8988T (cell line): ENCODE results near the gene IL1R1.
"Not testable (repeated sequence)": the region's sequence is repeated elsewhere in the genome, so short reads cannot be mapped to it uniquely, and the experiment has no call there.

Experiments used
- DNase-seq: peaks from one replicate; pipeline ENCODE4 v3.0.0; 2011

The IL1R1 gene

DNA sequence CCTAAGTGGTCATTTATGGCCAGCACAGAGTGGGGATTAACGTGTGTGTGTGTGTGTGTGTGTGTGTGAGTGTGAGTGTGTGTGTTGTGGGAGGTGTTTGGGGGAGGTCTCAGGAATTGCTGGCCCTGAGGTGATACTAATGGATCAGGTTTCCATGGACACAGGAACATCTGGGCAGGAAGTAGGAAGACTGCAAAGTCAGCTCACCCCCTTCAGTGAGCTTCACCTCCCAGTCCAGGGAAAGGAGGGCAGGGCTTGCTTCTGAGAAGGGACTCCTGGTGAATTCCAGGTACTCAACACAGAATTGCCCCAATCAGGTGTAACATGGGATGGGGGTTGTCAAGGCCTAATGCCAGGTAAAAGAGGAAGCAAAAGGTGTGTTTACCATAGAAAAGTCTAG is 30.3 kb upstream of the IL1R1 start:
- DNase-seq = no peak

DNA sequence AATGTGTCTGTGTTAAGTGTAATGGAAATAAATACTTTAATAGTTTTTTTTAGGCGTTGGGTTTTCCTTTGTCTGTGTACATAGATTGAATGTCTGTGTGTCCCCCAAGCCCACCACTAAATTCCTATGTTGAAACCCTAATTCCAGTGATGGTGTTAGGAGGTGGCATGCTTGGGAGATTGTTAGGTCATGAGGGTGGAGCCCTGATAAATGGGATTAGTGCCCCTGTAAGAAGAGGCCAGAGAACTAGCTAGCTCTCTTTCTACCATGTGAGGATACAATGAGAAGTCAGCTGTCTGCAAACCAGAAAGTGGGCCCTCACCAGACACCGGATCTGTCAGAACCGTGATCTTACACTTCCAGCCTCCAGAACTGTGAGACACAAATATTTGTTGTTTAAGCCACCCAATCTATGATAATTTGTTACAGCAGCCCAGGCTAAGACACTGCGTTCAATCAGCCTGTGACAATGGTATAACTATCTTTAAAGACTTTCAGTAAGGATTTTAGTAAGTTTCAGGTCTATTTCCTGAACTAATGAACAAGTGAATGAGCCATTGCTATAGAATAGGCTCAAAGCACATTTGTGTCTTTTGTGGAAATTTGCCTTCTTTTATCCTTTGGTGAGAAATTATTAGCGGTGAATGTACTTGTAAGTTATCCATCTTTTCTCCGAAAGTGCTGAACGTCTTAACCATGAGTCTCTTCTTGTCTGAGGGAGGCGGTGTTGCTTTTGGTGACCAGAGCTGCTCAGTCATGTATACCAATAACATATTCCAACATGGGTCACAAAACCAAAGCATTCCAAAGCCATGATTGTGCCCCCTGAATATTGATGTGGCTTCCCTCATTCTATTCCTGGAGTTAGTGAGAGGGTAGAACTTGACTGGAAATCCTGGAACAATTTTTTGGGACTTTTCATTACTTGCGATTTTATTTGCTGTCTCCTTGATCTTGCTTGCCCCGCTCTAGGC is 29.6 kb upstream of the IL1R1 start:
- no peak for DNase-seq

DNA sequence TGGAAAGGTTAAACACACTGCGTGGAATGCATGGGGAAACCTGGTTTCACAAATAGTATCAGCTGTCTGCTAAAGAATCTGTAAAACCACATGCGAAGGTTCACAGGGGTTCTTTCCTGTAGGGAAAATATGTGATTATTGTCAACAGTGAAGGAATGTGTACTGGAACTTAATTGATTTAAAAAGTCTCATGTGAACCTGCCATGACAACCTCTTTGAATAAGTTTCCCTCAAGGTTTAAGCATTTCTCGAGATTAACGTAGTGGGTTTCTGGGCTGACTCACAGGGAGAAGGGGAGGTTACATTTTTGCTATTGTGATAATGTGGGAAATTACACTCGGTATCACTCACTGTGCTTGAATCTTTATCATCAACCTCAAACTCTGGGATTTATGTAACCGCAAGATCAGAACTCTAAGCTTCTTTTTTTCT is 28.2 kb upstream of the IL1R1 start:
- DNase-seq = no peak

DNA sequence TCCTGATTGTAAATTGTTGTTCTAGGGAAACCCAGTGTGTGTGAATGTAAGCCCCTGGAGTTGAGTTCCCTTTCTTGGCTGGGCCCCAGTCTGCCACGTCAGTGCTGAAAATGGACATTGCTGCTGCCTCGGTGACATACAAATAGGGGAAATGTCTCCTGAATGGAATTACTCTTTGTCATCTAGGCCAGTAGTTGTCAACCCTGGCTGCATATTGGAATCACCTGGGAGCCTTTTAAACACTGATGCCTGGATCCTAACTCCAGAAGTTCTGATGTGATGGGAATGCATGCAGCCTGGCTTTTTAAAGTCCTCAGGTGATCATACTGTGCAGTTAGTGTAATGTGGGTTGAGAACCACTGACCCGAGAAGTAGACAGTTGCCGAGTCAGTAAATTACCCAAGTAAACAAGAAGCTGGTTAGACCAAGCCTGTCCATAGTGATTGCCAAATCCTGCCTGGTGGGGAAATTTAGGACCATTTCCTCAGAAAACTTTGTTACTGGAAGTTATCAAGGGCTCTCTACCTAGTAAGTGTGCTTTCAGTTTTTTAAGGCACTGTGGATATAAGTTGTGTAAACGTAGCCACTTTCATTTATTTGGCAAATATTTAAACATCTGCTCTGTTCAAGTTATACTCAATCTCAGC is 27.6 kb upstream of the IL1R1 start:
- DNase-seq = no peak

DNA sequence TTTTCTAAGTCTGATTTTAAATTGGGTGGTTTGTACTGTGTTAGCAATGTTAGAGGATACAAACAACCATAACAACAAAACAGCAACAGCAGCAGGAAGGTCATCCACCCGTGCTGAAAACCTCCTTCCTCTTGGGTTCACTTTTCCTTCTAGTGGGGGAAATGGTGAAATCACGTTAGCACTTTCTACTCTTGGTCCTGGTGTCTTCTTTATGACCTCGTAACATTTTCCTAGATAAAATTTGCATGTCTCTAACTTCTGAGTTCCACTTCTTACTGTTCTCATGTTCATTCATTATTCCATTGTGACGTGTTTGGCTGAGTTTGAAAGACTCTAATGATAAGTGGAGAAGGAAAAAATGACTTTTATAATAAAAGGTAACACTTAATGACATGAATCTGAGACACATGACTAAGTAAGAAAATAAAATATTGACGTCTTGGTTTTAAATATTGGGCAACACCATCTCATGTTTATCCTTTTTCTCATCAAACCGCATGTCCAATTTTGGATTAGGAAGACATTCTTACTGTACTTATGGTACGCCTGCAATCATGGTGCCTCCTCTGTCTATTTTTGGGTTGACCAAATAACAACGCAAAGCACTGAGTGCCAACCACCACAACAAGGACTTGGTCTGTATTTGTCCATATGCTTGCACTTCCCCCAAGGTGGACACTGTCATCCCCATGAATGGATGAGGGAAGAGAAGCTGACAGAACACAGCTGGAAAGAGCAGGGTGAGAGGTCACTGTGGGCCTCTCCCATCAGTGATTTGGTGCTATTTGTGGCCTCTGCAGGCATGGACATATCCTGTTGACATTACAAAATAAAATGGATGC is 25.7 kb upstream of the IL1R1 start:
- DNase-seq = no peak

DNA sequence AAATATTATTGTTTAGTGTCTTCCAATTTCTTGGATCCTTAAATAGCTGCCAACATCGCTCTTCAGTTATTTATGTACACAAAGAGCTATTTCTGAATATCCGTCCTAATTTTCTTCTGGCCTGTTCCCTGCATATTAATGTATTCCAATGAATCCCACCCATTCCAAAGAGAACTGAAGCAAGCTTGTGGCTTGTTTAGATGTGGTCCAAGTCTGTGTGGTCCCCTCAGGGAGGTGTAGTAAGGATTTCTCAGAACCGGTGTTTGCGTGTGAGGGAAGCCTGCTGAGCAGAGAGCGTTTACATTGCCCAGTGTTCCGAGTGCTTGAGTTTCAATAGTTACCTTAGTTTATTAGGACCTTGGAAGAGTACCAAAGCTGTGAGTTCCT is 25.1 kb upstream of the IL1R1 start:
- no peak for DNase-seq

DNA sequence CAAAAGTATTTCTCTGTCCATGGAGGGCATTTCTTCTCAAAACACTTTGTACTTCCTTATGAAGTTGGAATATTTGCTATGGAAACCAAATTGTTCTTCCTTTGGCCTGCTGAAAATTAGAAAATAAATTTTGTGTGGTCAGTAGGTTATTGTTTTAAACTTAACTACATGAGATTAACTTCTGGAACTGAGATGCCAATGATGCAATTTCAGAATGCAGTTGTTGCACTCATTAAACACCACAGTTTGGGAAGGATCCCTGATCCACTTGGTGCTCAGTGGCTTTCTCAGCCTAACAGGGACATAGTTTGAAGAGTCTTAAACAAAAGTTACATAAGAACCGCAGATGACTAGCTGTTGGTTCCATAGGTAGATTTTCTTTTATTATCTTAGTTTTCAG is 23.3 kb upstream of the IL1R1 start:
- no peak for DNase-seq

DNA sequence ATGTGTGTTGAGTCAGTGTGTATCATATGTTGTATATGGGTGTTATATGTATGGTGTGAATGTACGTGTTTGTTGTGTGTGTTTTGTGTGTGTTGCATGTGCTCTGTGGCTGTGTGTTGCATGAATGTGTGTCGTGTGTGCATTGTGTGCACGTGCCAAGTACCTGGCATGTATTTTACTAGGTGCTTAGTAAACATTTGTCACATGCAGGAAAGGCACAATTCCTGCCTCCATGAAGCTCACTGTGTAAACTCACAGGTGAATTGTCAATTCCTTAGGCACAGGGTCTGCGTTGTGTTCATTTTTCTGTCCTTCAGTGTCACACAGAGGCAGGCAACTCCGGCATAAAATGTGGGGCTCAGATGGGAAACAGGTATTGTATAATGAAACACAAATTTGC is 22.3 kb upstream of the IL1R1 start:
- no peak for DNase-seq

DNA sequence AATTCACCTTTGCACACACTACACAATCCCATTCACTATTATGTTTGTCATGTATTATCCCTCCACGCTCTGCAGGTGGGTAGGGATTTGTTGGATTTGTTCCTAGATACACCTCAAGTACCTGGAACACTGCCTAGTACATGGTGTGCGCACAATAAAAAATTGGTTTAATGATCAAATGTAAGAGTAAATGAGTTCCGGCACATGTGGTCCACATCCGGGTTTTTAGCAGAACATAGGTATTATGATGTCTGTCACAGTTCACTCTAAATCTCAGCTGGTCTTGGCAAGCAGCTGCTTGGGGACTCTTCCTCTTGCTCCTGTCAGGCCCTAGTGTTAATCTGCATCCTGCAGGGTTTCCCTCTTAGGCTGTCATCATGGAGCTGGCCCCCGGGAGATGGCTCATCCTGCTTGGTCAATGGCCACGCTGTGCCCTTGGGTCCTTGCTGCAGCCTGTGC is 21.8 kb upstream of the IL1R1 start:
- no peak for DNase-seq

DNA sequence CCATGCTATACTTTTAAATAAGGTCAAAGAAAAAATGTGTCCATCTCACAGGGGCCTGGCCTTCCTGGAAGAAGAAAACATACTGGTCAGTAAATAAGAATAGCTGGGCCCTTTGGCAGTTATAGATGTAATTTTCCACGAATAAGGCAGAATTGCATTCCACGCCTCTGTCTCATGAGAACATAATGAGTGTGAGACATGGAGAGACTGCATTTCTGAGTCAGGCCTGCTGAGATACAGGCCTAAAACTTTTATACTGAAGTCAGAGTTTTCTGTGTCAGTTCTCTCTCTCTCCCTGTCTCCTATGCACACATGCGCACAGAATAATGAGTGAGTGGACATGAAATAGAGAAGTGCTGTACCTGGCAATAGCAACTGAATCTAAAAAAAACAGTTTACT is 20.4 kb upstream of the IL1R1 start:
- no peak for DNase-seq

DNA sequence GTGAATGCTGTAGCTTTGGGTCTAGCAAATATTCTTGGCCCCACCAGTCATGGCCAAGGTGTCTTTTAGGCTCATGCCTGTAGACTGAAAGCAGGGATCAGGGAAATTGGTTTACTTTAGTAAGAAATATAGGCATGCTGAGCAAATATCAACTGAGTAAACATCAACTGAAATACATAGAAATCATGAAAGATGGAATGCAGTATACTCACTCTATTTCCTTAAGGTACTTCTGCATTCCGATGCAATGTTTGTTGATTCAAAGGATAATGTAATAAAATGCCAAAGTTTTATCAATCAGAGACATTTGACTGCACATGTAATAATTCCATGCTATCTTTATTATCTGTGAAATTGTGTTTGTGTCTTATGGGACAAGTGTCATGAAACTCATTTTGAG is 19.6 kb upstream of the IL1R1 start:
- DNase-seq = no peak

DNA sequence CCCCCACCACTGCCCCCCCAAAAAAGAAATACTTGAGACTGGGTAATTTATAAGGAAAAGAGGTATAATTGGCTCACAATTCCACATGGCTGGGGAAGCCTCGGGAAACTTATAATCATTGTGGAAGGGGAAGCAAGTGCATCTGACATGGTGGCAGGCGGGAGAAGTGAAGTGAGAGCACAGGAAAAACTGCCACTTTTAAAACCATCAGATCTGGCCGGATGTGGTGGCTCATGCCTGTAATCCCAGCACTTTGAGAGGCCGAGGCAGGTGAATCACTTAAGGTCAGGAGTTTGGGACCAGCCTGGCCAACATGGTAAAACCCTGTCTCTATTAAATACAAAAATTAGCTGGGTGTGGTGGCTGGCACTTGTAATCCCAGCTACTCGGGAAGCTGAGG is 18.1 kb upstream of the IL1R1 start:
- not testable (repeated sequence) for DNase-seq

DNA sequence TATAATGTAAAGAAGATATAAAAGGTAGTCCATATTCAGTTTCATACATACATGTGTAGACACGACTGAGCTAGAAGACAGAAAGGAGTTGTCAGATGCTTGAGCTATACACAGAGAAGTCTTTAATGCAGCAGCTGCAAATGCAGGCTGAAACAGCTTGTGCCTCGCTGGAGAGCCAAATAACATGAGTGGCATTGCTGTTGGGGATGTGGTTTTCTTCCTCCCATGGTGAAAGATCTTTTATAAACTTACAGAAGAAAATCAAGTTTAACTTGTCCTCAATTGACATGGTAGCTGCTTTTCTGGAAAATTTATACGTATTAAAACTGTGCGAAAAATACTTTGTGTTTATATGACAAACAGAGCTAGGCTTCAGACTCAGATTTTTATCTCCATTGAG is 16.4 kb upstream of the IL1R1 start:
- no peak for DNase-seq

DNA sequence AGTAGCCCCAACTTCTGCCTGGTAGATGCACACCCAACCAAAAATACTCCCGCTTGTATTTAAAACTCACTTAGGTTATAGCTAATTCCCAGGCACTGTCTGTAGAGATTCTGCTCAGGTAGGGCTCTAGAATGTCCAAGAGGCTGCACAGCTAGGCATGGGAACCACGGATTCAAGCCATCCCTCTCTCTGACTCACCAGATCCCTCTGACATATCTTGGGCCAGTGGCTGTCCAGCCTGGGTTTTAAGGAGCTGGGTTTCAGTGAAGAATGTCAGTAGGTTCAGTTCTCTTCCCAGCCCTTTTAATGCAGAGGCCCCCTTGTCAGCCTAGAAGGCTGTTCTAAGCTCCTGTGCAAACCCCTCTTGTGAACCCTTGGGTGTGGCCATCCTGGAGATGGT is 15.9 kb upstream of the IL1R1 start:
- no peak for DNase-seq

DNA sequence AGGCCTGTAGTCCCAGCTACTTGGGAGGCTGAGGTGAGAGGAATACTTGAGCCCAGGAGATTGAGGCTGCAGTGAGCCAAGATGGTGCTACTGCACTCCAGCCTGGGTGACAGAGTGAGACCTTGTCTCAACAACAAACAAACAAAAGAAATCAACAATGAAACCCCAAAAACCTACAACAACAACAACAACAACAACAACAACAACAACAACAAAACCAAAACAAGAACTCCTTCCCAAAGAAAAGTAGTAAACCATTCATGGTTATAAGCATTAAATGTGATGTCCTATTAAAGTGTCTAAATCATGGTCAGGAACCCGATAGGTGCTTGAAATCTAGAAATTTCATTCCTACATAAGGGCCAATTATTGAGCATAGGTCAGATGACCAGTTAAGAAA is 13.5 kb upstream of the IL1R1 start:
- no peak for DNase-seq

DNA sequence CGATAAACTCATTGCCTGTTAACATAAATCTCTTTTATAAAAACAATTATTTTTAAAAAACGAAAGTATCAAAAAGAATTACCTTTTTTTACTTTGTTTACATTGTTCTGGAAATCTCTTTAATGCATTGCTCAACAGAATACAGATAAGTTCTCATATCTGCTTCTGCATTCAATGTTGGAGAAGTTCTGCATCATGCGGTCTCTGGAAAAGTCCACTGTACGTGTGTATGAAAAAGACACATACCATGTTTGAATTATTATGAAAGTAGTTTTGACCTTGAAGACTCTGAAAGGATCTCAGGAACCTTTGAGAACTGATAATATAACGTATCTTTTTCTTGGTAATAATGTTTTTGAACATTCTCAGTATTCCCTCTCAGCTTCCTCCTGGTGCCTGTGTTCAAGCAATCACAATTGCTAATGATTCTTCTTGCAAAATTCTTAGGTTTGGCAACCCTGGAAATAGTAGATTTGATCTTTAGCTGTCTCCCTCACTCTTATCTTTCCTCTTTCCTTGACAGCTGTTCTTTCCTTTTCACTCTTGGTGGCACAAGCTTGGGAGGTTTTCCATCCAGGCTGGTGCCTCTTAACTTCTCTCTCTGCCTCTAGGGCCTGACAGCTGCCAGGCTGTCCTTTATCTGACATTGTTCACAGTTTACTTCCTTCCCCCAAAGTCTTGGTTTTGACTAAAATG is 12.4 kb upstream of the IL1R1 start:
- DNase-seq = no peak

DNA sequence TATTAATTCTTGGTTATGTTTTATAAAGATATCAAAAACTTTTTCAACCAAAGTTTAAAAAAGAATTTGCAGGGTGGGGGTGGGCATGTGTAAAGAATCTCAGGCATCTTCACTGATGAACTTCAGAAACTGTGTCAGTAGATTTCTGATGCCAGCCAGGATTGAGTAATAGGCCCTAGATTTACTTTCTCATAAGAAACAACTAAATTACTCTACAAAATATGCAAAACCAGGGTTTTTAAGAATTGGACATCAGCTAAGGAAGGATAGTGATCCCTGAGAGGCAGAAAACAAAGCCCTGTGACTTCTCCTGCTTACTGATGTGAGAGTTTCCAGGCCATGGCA is 11.9 kb upstream of the IL1R1 start:
- no peak for DNase-seq

DNA sequence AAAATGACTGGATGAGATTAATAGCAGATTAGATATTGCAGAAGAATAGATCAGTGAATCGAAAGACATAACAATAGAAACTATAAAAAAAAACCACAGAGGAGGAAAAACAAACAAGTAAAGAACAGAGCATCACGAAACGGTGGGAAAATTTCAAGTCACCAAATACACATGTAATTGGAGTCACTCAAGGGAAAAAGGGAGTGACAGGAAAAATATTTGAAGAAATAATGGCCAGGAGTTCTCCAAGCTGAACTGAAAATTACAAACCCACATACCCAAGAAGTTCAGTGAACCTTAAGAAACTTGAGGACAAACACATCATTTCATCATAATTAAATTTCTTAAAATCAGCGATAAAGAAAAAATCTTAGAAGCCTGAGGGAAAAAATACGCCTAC is 11.0 kb upstream of the IL1R1 start:
- DNase-seq = no peak

DNA sequence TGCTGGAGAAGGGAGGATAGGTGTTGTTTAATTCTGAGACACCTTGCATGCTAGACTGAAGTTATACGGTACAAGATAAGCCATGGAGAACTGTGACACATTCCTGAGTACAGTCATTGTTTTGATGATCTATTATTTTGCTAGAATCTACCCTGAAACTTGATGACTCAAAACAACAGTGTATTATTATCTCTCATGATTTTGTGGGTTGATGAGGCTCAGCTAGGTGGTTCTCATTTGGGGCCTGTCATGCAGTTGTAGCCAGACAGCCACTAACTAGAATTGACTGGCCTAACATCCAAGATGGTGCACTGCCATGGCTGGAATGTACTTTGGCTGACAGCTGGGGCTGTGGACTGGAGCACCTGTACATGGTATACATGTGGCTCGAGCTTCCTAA is 5.4 kb upstream of the IL1R1 start:
- no peak for DNase-seq

DNA sequence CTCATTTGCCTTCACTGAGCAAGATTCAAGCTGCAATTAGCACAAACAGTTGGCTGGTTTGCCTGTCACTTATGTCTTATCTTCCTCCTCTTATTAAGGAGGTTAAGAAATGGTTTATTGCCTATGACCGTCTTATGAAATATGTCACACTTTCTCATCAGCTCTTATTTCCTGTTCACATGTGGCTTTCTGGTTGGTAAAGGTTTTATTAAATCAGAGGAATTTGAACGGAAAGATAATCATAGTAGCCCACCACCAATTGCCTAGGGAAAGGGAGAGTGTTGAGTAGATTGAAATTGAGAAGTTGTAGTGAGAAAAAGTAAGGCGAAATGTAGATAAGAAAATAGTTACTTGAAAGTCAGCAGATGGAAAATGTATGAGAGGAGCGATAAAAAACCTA is 4.2 kb upstream of the IL1R1 start:
- no peak for DNase-seq

DNA sequence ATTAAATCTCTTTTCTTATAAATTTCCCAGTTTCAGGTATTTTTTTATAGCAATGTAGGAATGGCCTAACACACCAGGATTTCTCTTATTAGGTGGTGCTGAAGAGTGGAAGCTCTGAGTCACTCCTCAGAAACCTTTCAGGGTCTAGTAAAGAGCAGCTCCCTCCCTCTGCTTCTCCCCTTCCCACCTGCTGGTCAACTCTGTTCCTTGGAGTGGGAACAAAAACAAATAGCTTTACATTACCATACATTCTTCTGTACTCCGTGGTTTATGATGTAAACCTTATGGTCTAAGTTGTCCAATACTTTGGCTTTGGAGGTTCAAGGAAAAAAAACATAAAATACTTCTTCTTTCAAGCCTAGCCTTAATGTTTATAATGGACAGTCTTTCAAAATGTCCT is 2.7 kb upstream of the IL1R1 start:
- DNase-seq = no peak

DNA sequence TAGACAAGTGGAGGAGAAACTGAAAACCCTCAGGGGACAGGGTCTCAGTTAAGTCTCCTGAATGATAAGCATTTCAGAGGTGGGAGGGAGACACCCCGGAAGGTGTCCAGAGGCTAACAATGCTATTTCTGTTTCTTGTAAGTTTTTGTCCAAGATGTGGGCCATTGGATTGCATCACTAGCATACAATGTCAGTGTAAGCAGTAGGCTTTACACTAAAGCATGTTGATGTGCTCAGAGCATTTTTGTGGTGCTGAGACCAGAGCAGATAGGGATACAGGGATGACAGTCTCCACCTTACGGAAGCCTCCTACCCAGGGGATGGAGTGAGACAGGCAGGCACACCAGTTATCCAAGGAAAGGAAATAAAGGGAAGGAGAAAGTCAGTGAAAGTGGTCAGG is 2.2 kb upstream of the IL1R1 start:
- DNase-seq = no peak
